DOHH2 (cell line): ENCODE measurements around the gene PDE7B.

Experiments
- H3F3A ChIP-seq: fragments of 200-600 bp; sonication (generic), shearing (Covaris generic); 2 replicates; pipeline ENCODE4 v1.6.0; 2016; ENCODE audit warnings: antibody characterized with exemption, mild to moderate bottlenecking; ENCODE audit not compliant: control insufficient read depth, insufficient read depth
- H3K27ac ChIP-seq: fragments of 200-600 bp; sonication (generic); 2 replicates; pipeline ENCODE4 v1.5.1; 2014; ENCODE audit warnings: low read depth, mild to moderate bottlenecking, low read length, moderate library complexity
- H3K27me3 ChIP-seq: fragments of 200-600 bp; sonication (generic); 2 replicates; pipeline ENCODE4 v1.6.1; 2014; ENCODE audit warnings: mild to moderate bottlenecking, low read length, mixed read lengths; ENCODE audit not compliant: control insufficient read depth
- H3K36me3 ChIP-seq: fragments of 200-600 bp; sonication (generic); 2 replicates; pipeline ENCODE4 v1.6.1; 2014; ENCODE audit warnings: mild to moderate bottlenecking, low read length, moderate library complexity, mixed read lengths; ENCODE audit not compliant: control insufficient read depth
- H3K4me1 ChIP-seq: fragments of 200-600 bp; sonication (generic); 2 replicates; pipeline ENCODE4 v1.6.1; 2014; ENCODE audit warnings: mild to moderate bottlenecking, low read length, mixed read lengths; ENCODE audit not compliant: control insufficient read depth
- H3K4me2 ChIP-seq: fragments of 200-600 bp; sonication (generic); 2 replicates; pipeline ENCODE4 v1.6.0; 2014; ENCODE audit warnings: mild to moderate bottlenecking, low read length, moderate library complexity
- H3K4me3 ChIP-seq: fragments of 200-600 bp; sonication (generic); 2 replicates; pipeline ENCODE4 v1.5.1; 2014; ENCODE audit warnings: mild to moderate bottlenecking, low read length, mixed read lengths
- H3K79me2 ChIP-seq: fragments of 200-600 bp; sonication (generic); 2 replicates; pipeline ENCODE4 v1.6.1; 2014; ENCODE audit warnings: mild to moderate bottlenecking, low read length, mixed read lengths; ENCODE audit not compliant: control insufficient read depth
- H3K9me2 ChIP-seq: fragments of 200-600 bp; sonication (generic); replicated peaks from 2 replicates; pipeline ENCODE4 v1.6.1; 2014; ENCODE audit warnings: mild to moderate bottlenecking, low read length, mixed read lengths; ENCODE audit not compliant: control insufficient read depth
- H3K9me3 ChIP-seq: fragments of 200-600 bp; sonication (generic); 2 replicates; pipeline ENCODE4 v1.6.1; 2014; ENCODE audit warnings: antibody characterized with exemption, low read length, mixed read lengths; ENCODE audit not compliant: control insufficient read depth, insufficient read depth
- H4K20me1 ChIP-seq: fragments of 200-600 bp; sonication (generic); 2 replicates; pipeline ENCODE4 v1.6.0; 2014; ENCODE audit warnings: low read depth, mild to moderate bottlenecking, antibody characterized with exemption, low read length, moderate library complexity; ENCODE audit not compliant: control insufficient read depth, insufficient read depth
- CTCF ChIP-seq: fragments of 200-600 bp; sonication (generic); IDR thresholded peaks from one replicate; pipeline ENCODE4 v1.5.1; 2014; ENCODE audit warnings: antibody characterized with exemption, mild to moderate bottlenecking, low read depth, low read length; ENCODE audit not compliant: poor library complexity, severe bottlenecking
- EZH2phosphoT487 ChIP-seq: fragments of 200-600 bp; sonication (generic); IDR thresholded peaks from 2 replicates; pipeline ENCODE4 v1.6.1; 2017; ENCODE audit warnings: borderline replicate concordance, mild to moderate bottlenecking, antibody characterized with exemption, low read length, moderate library complexity, mixed read lengths

PDE7B gene

GRCh38 chr6:135831016-135831415 is 20.5 kb upstream of the PDE7B start:
- Histone ChIP-seq H3K4me3 (no peak overlapping the region), H3K36me3 (no peaks in the 10 kb centered on the region), H3K27me3 (peaks cover 9% of the 10 kb centered on the region), H3K9me3 (no peaks in the 10 kb centered on the region), H3F3A (no peaks in the 10 kb centered on the region), H3K9me2 (no peaks in the 10 kb centered on the region), H3K27ac (no peak overlapping the region), H4K20me1 (no peaks in the 10 kb centered on the region), H3K4me2 (no peak overlapping the region), H3K79me2 (no peaks in the 10 kb centered on the region), H3K4me1 (no peaks in the 10 kb centered on the region)
- TF ChIP-seq CTCF (no peak), EZH2phosphoT487 (no peak)

- H3K27ac ChIP-seq, result no peak overlapping the region
- no peaks in the 10 kb centered on the region for H3K9me2 ChIP-seq
- no peaks in the 10 kb centered on the region for H3K4me1 ChIP-seq
- H3K79me2 ChIP-seq, result no peaks in the 10 kb centered on the region
- H3K4me2 ChIP-seq, result no peak overlapping the region
- no peak overlapping the region for H3K4me3 ChIP-seq
- no peaks in the 10 kb centered on the region for H3K9me3 ChIP-seq
- H3K27me3 ChIP-seq, result peaks cover 9% of the 10 kb centered on the region
- H3K36me3 ChIP-seq, result no peaks in the 10 kb centered on the region
- H4K20me1 ChIP-seq, result no peaks in the 10 kb centered on the region
- TF ChIP-seq EZH2phosphoT487 (no peak), CTCF (no peak)
- H3F3A ChIP-seq, result no peaks in the 10 kb centered on the region
Observed at GRCh38 chr6:135832166-135832565, 19.3 kb upstream of the PDE7B start.

- H3K9me2 ChIP-seq, result no peaks in the 10 kb centered on the region
- no peaks in the 10 kb centered on the region for H4K20me1 ChIP-seq
- TF ChIP-seq EZH2phosphoT487 (no peak), CTCF (no peak)
- no peak overlapping the region for H3K27ac ChIP-seq
- H3F3A ChIP-seq, result no peaks in the 10 kb centered on the region
- no peak overlapping the region for H3K4me3 ChIP-seq
- no peak overlapping the region for H3K4me2 ChIP-seq
- no peaks in the 10 kb centered on the region for H3K4me1 ChIP-seq
- no peaks in the 10 kb centered on the region for H3K36me3 ChIP-seq
- no peaks in the 10 kb centered on the region for H3K79me2 ChIP-seq
- peaks cover 9% of the 10 kb centered on the region for H3K27me3 ChIP-seq
- H3K9me3 ChIP-seq, result no peaks in the 10 kb centered on the region
Observed at GRCh38 chr6:135833771-135834170, 17.7 kb upstream of the PDE7B start.
